ENCODE data around the gene TEAD1.

TEAD1 gene

DNA sequence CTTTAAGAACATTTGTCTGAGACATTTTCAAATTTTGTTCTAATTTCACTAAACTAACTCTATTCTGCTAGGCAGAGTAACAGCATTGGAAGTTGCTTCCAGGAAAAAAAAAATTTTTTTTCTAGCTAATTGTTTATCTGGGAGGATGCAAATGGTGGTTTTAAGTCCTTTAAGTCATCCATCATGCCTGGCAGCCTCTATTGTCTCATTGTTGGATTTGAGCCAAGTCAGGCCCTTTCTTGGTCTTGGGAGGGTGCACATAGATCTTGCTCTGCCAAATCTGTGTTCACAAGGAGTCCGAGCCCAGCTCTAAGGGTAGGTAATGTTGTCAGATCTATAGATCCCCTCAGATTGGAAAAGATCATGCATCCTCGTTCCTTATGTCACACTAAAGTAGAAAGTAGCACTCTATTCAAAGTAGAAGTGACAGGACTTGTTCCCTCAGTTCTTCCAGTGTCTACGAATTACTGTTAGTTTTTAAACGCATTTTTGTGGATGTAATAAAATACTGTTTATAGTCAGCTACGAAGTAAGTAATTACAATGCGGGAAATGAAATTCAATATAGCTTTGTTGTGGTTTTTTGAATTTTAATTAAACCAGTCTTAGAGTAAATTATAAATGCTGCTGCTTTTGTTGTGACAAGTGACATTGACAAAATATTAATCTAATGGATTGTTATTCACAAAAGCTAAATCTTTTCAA, 168.9 kb downstream of the TEAD1 start:
- peak; percentile 81 for DNase-seq

DNA sequence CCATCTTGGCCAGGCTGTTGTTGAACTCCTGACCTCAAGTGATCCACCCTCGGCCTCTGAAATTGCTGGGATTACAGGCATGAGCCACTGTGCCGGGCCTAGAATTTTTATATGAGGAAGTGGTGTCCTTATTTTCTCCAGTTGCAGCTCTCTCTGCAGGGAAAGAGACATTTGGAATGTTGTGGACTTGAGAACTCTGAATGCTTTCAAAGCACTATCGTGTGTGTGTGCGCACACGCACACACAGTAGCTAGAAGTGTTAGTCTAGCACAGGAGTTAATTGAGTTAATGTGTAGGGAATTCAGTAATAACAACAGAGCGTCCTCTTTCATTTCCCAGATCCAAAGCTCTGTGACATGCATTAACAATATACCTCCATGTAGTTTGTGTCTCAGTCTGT, 170.9 kb downstream of the TEAD1 start:
- no peak for DNase-seq

DNA sequence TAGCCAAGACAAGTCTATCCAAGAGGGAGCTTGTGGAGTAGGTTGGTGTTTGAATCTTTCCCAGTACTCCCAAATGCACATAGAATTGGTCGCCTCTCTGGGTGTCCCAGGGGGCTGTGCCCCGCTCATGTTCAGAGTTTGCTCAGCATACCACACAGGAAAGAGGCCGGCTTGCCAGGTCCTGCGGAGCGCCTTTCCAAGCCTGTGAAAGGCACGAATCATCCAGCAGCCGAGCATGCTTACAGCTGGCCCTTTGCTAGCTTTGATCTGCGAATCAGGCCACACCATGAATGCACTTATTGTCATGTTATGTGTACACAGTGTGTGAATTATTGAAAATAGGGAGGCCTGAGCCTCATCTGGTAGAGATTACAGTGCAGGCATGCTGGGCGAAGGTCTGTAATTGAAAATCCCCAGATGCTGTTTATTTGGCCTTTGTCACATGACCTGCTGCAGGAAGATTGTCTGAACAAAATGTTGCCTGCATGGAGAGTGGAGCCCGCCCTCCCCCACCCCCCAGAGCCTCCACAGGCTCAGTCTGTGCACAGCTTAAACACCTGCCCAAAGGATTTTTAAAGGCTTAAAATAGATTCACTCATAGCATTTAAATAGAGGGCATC, 171.6 kb downstream of the TEAD1 start:
- peak; percentile 96 for DNase-seq

DNA sequence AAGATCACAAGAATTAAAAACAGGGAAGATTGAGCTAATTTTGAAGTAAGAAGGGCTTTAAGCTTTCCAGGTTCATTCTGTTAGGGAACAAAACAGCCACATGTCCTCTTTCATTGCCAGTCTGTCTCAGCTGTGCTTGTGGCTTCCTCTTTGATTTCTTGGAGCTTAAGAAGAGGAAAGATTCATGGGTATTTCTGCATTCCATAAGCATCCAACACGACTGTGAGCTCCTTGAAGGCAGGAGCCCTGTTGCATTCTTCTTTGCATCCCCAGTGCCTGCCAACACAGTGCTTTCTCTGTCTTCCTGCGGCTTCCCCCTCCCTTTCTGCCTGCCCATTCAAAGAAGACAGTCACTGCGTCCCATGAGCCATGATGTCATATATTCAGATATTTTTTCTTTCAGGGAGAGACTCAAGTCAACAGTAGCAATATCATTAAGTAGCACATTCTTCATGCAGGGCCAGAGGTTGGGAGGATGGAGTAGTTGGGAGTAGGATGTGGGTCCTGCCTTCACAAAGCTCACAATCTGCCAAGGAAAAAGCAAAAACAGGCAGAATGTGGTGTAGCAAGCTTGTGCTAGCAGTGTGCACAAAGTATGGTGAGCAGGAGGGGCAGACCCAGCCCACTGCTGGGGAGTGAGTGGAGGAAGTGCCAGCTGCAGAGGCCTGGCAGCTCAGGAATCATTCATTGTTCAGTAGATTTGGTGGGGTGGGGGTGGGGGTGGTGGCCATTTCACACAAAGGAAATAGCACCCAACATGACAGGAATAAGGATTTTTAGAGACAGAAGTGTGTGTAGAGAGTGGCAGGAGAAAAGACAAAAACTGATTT, 172.8 kb downstream of the TEAD1 start:
- DNase-seq: peak; percentile 34

DNA sequence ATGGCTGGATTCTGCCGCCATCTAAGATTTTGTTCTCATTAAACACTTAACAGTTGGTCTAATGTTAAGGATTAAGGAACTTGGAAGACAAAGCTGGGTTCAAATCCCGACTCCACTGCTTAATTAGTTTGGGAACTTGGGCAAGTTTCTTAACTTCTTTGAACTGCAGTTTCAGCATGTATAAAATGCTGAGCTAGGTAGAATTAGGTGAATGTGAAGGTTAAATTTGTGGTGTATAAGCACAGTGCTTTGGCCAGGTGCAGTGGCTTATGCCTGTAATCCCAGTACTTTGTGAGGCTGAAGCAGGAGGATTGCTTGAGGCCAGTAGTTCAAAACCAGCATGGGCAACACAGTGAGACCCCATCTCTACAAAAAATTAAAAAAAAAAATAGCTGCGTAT, 174.2 kb downstream of the TEAD1 start:
- DNase-seq: no peak

DNA sequence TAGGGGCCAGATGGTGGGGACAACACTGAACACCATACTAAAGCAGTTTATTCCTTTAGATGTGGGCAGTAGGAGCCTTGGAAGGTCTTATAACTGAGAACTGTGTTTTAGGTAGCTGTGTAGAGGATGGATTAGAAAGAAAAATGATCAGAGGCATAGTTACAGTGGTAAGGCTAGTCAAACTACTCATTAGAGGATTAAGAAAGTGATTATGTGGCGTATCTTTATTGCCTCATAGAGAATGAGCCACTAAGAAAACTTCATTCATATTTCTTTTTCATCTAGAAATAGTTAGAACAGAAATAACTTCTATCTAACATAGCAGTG, 179.1 kb downstream of the TEAD1 start:
- DNase-seq: no peak

DNA sequence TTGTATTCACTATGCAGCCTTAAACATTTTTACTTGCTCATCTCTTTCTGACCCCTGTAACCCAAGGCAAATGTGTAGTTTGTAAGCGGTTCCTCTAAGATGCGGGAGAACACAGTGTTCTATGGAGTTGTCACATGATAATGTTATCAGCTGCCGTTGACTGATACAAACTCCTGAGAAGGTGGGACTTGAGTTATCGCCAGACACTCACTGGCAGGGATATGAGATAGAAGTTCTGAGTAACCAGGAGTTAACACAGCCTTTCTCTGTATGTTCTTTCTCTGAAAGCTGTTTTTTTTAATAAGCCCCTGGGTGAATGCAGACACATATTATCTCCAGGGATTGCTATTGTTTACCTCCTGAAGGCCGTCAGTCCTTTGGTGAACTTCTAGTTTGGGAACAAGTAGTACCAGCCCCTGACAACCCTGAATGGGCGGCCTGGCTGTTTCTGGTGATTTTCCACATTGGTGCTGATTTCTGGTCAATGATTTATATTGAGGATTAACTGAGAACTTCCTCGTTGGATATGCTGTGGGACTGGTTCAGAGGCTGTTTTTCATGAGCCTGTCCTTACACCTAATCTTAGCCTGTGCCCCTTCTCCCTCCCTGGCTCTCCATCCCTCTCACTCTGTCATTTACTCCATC, 179.6 kb downstream of the TEAD1 start:
- DNase-seq: no peak

DNA sequence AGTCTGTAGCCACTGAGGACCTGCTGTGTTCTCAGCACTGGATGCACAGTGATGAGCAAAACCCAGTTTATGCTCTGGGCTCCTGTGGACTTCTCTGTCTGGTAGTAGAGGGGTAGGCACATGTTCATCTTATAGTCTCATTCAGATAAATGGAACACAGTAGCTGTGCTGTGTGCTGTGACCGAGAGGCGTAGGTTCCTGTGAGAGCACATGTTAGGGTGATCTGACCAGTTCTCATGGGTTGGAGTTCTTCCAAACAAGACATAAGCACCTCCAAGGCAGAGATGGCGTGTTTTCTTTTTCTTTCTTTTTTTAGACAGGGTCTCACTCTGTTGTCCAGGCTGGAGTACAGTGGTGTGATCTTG, 180.1 kb downstream of the TEAD1 start:
- DNase-seq: no peak

DNA sequence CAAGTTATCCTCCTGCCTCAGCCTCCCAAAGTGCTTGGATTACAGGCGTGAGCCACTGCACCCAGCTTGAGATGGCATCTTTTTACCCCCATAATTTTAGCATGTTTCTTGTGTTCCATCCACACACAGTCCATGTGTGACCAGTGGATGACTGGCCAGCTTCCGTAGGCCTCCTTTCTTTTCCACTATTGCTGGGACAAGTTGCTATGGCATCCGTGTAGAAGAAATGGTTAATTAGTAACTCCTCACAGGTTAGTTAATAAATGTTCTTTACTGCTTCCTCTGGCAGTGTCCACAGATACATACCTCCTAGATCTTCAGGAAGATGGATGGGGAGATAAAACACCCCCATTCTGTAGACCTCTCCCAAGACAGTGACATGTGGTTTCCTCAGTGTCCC, 180.6 kb downstream of the TEAD1 start:
- no peak for DNase-seq

DNA sequence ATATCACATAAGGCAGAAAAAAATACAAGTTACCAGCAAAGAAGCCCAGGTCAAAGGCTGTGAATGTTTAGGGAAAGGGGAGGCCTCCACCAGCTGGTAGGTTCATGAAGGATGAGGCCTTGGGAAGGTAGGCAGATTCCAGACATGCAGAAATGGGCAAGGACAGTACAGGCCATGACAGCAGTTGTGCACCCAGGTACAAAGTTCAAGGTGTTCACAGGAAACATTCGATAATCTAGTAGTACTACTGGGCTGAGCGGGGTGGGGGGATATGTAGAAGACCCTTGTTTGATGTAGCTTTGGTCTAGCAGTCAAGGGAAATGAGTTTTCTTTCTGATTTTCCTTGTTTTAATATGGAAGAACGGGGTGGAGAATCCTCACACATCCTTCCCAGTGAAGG, 182.1 kb downstream of the TEAD1 start:
- no peak for DNase-seq

DNA sequence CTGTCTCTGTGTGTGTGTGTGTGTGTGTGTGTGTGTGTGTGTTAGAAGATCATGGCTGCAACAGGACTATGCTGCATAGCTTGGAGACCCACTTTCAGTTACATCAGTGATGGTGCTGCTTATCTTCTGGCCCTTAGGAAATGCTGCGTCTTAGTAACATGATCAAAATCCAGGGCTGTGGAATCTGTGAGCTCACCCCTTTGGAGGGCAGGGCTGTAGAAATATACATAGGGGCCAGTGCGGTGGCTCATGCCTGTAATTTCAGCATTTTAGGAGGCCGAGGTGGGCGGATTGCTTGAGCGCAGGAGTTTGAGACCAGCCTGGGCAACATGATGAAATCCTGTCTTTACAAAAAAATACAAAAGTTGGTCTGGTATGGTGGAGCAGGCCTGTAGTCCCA, 183.4 kb downstream of the TEAD1 start:
- no peak for DNase-seq

DNA sequence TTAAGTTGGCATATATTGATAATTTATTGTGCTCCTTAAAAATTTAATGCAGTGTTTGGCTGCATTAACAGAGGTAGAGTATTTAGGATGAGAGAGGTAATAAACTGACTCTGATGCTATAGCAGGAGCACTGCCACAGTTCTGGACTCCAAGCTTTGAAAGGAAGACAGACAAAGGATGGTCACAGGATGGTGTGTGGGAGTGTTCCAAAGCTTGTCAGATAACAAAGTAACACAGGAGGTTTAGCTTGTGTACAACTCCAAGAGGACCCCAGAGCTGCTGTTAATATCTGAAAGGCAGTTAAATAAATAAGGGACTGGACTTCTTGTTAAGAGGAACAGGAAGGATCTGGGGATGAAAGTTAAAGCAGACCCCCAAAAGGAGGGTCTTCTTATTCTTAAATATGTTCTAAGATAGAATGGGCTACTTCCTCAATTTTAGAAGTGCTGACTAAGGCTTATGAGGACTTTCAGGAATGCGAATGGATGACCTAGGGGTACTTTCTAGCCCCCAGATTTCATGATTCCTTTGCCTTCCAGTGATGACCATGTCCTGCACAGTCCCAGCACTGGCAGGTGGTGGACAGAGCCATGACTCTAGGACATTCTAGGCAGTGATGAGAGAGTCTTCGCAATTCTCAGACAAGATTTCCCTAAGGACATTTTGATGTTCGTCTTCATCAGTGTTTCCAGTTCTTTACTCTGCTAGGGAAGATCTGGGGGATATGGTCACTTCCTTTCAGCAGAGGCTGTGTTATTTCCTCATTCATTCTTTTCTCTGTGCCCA, 185.8 kb downstream of the TEAD1 start:
- DNase-seq: no peak

DNA sequence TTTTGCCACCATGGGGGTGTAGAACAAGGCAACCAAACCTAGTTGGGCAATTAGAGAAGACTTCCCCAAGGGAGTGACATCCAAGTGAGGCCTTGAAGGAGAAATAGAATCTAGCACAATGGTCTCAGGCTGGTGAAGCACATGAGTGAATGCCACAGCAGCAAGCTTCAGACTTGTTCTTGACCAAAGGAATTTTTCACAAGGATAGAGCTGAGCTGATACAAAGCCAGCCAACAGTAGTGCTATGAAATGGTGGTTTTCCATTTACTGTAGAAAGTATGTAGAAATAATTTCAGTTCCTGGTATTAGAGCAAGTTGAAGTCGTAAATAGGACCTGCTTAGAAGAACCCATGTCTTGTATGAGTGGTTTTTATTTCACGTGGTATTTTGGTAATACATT, 186.6 kb downstream of the TEAD1 start:
- no peak for DNase-seq

DNA sequence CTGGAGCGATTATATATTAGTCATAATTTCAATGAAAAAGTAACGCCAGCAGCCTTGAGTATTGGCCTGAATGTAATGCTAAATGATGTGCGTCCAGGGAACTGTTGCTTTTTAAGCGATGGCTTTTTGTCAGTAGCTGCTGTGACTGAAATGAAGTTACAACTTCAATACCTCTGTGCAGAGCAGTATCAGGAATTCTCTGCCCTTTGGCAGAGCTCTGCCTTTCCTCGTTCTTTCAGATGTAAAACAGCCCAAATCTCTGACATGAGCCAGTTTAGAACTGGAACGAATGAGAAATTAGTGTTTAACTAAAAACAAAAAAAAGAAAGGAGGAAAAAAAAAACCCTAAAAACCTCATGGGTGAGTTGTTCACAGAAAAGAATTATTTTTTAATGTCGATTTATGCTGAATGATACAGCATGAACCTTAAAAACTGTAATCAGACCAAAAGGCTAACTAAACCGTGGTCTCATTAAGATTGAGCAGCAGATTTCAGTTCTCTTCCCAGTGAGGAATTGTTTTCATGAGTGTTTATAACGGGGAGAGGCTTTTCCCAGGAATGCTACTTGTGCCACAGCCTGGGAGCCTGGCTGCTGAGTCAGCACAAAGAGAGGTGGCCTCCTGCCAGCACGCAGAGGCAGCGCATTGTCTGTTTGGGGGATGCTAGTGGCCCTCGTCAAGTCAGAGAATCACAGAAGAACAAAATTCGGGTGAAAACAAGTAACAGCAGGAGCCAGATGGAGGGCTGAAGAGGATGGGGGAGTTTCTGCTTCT, 188.7 kb downstream of the TEAD1 start:
- no peak for DNase-seq

DNA sequence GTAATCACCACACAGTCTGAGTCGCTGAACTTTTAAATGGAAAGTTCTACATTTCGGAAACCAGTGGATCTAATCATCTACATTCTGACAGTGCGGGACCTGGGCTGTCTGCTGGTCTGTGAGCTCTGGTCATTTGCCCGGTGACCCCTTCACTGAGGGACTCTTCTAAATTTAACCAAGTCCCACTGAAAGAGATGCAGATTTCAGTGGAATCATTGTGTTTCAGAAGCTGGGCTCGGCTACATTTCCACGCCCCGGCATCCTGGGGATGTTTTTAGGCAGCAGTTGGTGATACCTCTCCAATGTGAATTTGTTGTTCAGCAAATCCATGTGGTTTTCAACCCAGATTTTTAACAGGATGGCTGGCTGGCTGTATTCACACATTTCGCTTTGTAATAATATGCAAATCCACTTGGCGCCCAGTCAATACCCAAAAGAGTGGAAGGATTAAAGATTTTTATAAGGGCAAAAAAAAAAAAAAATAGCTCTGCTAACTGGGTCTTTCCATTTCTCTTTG, 189.4 kb downstream of the TEAD1 start:
- no peak for DNase-seq

DNA sequence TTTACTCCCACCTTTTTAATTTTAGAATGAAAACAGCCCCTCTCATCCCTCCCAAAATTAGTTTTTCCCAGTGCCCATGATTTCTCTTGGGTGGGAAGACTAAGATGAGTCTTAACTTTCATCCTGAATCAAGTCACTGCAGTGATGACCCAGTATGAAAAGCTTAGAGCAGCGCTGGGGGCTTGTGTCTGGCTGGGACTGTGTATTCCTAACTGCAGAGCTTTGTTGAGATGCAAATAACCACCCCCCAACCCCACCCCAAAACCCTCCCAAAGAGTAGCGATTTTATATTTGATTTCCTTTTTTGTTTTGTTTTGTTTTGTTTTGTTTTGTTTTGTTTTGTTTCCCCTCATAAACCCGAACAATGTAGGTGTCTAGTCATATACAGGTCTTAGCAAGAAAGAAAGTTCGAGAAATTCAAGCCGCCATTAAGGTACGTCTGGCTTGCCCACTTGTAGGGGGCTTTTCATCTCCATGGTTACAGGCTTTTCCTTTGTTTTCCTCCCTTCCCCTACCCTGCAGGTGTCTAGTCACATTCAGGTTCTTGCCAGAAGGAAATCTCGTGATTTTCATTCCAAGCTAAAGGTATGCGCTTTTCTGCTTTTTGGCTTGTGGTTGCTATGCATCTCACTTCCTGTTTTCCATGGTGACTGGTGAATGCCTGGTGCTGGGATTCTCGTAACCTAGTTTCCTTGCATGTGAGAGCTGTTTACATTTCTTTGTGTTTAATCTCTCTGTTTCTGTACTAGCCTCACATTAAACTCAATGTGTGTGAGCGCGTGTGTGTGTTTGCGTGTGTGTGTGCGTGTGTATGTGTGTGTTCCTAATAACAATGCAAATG, 190.3 kb downstream of the TEAD1 start:
- peak; percentile 84 for DNase-seq

DNA sequence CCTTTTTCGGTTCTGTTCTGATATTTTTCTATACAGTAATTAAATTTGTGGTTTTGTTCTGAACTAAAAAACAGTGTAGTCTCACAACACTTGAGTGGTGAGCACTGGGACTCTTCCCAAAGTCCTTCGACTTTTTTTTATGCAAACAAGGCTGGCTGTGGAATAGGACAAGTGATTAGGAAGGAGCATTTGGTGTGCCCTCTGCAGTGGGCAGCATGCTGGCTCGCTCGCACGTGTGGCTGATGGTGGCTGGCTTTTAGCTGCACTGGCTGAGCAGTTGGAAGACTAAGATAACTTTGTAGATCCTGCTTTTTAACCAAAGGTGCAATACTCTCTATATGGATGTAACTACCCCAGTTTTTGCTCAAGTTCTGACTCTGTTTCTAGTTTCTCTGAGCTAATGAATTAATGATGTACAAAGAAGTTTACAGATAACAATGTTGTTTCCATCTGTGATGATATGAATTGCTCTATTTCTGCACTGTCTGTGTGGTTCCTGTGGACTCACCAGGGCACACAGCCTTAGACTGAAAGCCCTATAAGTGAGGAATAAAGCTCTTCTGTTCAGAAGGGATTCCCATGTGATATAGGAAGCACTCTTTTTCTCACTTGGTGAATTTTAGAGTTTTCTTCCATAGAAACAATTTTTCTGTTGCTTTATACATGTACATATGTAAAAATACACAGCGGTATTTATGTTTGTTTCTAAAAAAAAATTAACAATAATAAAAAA, 191.8 kb downstream of the TEAD1 start:
- DNase-seq: no peak

DNA sequence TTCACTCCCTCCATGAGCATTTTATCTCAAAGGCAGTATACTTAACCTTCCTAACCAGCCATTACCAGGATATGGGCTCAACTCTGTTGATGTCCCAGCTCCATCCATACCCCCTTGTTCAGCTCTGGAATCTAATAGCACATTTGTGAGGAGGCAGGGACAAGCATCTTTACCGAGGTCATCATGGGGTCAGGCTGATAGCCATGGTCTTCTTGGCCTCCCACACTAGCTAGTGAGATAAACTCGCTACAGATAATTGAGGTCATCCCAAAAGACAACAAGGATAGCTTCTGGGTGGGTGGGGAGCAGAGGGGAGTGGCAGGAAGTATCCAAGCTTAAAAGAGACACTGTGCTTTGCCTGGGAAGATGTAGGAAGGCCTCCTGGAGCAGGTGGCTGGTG, 193.3 kb downstream of the TEAD1 start:
- DNase-seq: no peak

DNA sequence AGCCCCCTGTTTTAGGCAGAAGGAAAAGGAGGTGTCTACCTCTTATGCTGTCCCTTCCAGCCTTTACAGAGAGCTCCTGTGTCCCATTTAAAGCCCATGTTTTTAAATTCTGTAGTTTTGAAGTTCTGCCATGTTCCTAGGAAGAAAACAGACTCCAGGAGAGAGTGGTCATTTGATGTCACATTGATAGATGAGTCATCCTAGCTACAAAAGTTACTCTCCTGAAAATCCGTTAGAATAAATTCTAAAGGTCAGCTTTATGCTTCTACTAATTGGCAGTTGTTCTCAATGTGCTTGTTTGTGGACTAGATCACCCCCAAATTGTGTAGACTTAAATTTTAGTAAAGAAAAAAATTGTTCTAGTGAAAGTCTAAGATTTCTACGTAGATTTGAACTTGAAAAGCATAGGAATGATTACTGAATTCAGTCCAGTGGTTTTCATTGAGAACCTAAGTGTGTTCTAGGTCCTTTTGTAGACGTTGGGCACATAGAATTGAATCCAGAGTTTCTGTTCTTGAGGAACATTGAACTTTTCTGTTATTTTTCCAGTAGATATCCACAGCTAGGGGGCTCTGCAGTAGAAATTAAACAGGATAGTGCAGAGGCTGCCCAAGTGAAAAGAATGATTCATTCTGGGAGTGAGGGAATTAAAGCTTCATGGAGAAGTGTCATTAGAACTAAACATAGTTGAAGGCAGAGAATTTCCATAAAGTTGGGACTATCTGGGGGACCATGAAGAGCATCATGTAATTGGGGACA, 194.3 kb downstream of the TEAD1 start:
- no peak for DNase-seq

DNA sequence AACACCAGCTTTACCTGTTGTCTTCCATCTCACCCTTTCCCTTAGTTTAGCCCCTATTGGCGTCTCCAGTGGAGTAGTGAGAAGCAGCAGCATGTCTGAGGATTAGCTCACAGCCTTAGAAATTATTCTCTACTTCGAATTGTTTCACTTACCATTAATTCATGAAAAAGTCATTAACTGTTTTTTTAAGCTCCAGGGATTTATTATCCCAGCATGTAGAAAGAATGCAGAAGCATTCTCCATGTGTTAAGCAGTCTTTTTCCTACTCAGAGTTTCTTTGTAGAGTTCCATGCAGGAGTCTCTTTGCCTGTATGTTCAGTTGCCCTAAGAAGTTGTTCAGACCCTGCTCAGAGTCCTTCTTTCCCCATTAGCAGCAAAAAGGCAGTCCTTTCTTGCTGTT, 197.0 kb downstream of the TEAD1 start:
- DNase-seq: no peak

Data from NCI-H774 (cell line).